ENCODE data around the gene CBX4.

The CBX4 gene

DNA sequence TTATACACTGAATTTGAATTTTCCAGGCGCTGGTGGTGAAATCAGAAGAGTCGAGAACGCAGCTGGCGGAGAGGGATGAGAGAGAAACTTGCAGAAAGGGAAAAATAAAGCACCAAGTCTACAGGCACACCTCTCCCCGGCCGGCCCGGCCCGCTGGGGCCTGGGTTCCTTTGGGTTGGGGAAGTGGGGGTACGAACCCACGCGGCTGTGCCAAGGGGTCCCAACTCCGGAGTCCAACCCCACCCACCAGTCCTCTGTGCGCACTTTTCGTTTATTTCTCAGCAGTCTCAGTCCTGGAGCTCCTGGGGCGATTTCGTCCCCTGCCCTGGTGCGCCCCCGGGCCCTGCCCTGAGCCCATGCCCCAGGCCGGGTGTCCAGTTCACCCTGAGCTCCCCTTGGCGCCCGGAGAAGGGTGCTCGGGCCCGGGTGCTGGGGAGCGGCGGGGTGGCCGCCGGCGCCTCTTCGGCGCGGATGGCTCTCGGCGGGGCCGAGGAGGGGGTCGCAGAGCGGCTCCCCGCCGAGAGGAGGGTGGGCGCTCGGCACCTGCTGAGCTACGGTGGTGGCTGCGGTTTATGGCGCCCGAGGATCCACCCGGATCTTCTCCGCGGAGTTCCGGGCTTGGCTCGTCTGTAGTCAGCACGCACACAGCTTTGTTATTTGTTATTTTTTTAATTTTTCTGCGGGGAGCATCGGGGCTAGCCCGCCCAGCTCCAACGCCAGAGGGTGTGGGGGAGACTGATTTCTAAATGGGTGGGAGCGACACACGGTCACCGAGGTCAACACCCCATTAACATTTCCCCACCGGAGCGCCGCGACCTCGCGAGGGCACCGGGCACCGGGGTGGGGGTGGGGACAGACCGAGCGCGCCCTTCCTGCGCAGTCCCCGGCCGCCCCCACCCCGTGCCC, 26.6 kb downstream of the CBX4 start:
- DNase-seq (ENCODE audit: low read depth in 2 of 2) = no peak

DNA sequence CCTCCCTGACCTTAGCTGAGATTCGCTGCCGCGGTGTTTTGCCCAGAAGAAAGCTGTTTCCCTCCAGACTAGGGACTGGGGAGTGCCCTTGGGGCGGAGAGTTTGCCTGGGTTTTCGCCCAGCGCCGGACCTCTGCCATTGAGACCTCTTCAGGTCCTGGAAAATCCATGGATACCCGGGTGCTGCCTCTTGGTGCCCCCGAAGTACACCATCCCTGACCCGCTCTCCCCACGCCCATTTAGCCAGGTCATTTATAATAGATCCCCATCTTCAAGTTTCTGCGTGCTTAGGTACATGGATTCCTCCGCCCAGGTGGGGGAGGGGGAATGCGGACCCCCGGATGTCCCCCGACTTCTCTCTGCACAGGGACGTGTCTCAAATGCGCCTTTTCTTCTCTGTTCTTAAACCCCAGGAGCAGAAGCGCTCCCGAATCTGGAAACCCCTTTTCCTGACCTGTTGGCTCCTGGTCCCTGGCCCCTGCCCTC, 27.3 kb downstream of the CBX4 start:
- DNase-seq (ENCODE audit: low read depth in 2 of 2) = no peak

GRCh38 chr17:79811011-79811867, 28.0 kb downstream of the CBX4 start:
- no peak for DNase-seq (ENCODE audit: low read depth in 2 of 2)

GRCh38 chr17:79810130-79811010, 28.9 kb downstream of the CBX4 start:
- peak; percentile 80 for DNase-seq (ENCODE audit: low read depth in 2 of 2)

DNA sequence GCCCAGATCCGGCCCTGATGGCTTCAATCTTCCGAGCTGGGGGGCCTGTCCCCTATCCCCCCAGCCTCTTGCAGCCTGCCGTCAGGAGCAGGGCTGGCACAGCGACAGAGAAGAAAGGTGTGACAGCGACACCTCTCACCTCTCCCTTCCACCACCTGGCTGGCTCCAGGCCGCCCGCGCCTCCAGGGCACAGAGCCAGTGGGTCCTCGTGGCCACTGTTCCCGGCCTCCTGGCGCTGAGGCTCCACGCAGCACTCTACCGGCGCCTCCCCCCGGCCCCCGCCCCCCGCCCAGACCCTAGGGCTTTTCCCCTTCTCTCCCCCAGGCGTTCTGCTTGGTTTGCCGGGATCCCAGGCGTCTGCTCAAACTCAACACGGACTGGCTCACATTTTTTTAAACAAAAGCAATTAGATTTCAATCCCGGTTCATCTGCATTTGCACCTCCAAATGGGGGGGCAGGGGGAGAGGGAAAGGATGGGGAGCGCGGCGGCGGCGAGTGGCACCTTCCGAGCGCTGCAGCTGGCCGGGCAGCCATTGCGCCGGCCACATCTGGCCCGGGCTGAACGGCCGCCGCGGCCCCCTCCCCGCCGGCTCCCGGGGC, 29.6 kb downstream of the CBX4 start:
- DNase-seq (ENCODE audit: low read depth in 2 of 2) = no peak

- no peak for DNase-seq (ENCODE audit: low read depth in 2 of 2)
These were observed 30.3 kb downstream of the CBX4 start for GRCh38 chr17:79808763-79809529.

DNA sequence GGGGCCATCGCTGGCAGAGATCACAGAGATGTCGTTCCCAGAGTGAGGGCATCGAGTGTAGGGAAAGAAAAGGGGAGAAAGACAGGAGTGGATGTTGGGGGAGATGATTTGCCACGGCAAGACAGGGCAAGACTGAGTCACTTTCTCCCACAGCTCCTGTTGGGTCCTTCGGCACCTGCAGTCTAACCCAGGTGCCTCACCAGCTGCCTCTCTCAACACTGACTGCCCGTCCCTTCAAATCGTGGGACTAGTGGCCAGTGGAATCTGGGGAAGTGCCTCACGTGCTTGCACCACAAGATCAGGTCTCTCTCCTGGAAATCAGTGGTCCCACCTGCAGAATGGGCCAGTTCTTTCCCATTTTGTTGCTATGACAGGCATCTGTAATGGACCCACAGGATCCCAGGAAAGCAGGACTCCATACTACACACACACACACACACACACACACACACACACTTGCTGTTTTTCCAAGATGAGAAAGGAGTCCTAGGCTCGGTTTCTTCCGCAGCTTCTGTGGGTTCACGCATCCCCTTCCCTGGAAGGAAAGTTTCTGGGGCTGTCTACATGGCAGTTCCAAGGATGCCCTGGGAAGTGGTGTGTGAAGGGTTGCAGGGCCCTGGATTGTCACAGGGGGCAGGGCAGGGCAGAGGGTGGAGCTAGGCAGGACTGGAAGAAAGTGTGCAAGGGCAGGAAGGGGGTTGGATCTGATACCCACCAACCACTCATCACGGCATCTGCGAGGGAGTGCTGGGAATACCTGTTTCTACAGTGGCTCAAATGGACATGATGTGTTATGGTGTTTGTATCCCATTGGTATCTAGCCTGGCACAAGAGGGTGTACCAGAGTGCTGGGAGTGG, 32.1 kb downstream of the CBX4 start:
- DNase-seq (ENCODE audit: low read depth in 2 of 2) = no peak

GRCh38 chr17:79806446-79806760, 32.8 kb downstream of the CBX4 start:
- no peak for DNase-seq (ENCODE audit: low read depth in 2 of 2)

DNA sequence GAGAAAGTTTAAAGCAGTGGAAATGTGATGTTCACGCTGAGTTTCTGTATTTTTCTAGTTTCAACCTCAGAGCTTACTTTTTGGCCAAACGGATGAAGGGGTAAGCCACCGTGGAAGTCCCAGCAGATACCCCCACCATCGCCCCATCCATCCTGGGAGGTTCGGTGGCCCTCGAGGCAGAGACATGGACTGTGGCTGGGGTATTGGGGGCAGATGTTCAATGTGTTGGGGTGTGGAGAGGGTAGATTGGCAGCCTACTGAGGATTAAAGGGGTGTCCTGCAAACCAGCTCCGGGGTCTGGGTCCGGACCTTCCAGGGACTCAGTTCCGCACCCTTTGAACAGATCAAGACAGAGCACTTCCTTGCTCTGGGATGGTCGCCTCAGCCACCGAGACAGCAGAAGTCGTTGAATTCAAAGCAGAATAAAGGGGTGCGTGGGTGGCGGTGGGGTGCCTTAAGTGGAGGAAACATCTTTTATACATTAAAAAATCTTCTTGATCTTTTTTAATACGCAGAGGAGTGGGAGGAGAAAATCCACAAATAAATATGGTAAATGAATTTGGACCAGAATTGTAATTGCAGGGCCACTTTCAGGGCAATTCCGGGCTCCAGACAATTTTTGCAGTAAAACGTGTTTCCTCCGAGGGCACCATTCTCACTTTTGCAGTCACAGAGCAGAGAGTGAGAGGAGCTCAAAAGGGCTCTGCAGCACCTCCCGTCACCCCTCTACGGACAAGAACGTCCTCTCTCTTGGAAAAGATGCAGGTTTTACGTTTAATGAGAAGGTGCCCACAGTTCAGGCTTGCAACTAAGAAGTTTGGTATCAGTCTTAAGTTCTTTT, 34.2 kb downstream of the CBX4 start:
- DNase-seq (ENCODE audit: low read depth in 2 of 2) = no peak

DNA sequence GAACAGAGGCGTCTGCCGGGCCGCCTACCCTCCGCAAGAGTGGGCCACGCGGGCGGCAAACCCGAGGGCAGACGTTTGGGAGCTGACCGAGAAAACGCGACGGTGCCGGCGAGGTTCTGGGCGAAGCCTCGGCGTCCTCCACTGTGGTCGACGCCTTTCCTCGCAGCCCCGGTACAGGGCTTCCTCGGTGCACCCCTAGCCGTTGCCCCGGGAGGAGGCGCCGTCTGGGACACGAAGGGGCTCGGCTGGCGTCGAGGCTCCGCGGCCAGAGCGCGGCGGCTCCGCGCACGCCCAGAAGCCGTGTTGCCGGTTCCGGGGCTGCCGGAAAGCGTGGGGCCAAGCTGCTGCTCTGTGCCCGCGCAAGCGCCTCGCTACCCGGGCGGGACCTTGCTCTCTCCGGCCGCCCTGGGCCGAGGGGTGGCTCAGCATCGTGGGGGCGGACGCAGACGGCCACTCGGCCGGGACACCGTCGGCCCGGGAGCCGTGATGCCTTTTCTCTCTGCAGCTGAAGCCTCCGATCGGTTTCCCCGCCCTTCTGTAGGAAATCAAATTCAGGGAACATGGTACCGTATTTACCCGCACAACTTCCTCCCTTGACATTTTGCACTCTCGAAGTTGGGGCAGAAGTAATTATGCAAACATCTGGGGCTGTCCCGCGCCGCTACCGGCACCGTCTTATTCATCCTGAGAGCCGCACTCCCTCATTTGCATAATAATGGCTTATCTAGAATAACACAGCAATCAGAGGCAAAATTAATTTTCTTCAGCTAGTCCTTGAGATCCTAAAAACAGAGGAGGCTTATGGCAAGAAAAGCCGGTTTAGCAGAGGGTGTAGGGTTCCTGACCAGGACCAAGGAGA, 35.0 kb downstream of the CBX4 start:
- DNase-seq (ENCODE audit: low read depth in 2 of 2) = peak; percentile 61 to 64

- DNase-seq (ENCODE audit: low read depth in 2 of 2) = no peak
These were observed 35.7 kb downstream of the CBX4 start for GRCh38 chr17:79803421-79803996.

- DNase-seq (ENCODE audit: low read depth in 2 of 2) = no peak
These were observed 36.4 kb downstream of the CBX4 start for GRCh38 chr17:79802736-79803420.

DNA sequence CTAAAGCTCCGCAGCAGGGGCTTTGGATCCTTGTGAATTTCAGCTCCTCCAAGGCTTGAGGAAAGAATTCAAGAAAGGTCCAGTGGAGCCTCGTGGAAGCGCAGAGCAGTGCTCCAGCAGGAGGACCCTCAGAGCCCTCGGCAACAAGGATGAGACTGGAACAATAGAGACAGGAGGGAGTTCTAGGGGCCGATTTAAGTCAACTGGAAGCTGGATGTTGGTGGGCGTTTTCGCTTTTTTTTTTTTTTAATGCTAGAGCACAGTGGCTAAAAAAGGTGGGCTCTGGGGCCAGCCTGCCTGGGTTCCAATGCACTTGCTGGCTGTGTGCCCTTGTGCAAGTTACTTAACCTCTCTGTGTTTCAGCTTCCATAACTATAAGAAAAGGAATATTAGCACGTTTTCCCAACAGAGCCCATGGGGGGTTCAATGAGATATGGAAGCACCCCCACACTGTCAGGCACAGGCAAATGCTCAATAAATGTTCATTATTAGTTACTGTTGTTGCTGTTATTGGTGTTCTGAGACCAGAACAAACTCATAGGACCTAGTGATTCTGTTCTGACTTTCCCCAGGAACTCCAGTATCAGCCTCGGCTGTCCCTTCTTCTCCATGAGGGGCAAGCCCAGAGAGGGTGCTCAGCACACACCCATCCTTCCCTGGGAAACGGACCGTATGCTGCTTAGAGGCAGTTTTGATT, 37.1 kb downstream of the CBX4 start:
- DNase-seq (ENCODE audit: low read depth in 2 of 2) = no peak

- DNase-seq (ENCODE audit: low read depth in 2 of 2) = no peak
These were observed 37.8 kb downstream of the CBX4 start for GRCh38 chr17:79801156-79802038.

All from stimulated activated CD4-positive, alpha-beta T cell treated with anti-CD3 and anti-CD28 coated beads, Interleukin-1b, Interleukin-23, amount 100 ng/mL, for 4 hours (primary cell).